22Rv1 (cell line): ENCODE results near the gene TNRC6A.

Experiments used
- ZFX ChIP-seq: fragments of 450-650 bp; IDR thresholded peaks from 2 replicates; pipeline ENCODE4 v1.6.1; 2017; ENCODE audit warnings: antibody characterized with exemption, borderline replicate concordance
- TF ChIP-seq, protein P1 (sequence below): fragments of 450-650 bp; IDR thresholded peaks from 2 replicates; pipeline ENCODE4 v1.5.1; 2017; ENCODE audit warnings: mild to moderate bottlenecking

DNA sequence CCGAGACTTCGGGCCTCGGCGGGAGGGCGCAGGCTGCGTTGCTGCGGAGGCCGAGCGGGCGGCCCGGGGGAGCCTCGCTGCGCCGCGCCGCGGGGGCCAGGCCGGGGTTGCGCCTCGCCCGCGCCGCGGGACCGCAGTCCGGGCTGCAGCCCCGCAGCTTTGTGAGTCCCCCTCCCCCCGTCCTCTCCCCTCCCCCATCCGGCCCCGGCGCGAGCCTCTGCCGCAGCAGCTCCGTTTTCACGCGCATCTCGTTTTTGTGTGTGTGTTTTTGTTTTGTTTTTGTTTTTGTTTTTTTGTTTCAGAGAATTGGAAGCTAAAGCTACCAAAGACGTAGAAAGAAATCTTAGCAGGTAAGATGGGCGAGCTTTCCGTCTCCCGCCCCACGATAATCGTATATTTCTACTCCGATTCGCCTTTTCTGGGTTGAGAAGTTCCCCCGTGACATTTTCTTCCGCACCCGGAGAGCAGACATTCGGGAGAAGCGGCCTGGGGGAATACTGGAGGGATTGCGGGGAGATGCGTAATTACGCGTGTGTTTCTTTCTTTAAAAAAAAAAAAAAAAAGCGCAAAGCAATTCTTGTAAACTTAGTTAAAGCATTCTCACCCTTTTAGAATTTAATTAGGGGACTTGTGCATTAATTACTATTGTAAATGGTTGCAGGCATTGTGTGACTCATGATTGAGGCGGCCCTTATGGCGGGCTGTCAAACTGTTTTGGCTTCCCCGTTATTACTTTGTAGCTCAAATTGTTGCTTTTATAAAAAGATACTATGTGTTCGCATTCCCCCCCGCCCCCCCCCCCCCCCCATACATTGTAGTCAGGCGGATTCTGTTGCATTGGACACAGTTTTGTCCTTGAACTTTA, 732 bp downstream of the TNRC6A start:
- TF ChIP-seq, protein P1, sequence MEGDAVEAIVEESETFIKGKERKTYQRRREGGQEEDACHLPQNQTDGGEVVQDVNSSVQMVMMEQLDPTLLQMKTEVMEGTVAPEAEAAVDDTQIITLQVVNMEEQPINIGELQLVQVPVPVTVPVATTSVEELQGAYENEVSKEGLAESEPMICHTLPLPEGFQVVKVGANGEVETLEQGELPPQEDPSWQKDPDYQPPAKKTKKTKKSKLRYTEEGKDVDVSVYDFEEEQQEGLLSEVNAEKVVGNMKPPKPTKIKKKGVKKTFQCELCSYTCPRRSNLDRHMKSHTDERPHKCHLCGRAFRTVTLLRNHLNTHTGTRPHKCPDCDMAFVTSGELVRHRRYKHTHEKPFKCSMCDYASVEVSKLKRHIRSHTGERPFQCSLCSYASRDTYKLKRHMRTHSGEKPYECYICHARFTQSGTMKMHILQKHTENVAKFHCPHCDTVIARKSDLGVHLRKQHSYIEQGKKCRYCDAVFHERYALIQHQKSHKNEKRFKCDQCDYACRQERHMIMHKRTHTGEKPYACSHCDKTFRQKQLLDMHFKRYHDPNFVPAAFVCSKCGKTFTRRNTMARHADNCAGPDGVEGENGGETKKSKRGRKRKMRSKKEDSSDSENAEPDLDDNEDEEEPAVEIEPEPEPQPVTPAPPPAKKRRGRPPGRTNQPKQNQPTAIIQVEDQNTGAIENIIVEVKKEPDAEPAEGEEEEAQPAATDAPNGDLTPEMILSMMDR, result no peak
- no peak for TF ChIP-seq ZFX
